DOHH2 (cell line): ENCODE results near the gene NUMBL.

Experiments
- CTCF ChIP-seq: fragments of 200-600 bp; sonication (generic); IDR thresholded peaks from one replicate; pipeline ENCODE4 v1.5.1; 2014; ENCODE audit warnings: antibody characterized with exemption, mild to moderate bottlenecking, low read depth, low read length; ENCODE audit not compliant: poor library complexity, severe bottlenecking
- EZH2phosphoT487 ChIP-seq: fragments of 200-600 bp; sonication (generic); IDR thresholded peaks from 2 replicates; pipeline ENCODE4 v1.6.1; 2017; ENCODE audit warnings: borderline replicate concordance, mild to moderate bottlenecking, antibody characterized with exemption, low read length, moderate library complexity, mixed read lengths

DNA sequence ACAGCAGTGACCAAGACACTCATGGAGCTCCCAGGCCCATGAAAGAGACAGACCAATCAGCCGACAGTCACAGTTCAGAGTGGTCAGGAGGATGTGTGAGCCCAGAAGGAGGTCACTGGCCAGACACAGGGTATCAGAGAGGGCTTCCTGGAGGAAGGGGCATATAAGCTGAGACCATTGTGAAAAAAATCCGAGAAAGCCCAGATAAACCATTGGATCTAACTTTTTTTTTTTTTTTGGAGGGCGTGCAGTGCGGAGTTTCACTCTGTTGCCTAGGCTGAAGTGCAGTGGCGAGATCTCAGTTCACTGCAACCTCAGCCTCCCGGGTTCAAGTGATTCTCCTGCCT, 30.7 kb upstream of the NUMBL start:
- TF ChIP-seq CTCF: no peak
- TF ChIP-seq EZH2phosphoT487: no peak
